Measurements from ENCODE around the gene SERPINA3. TPM values are rescaled to one million over a fixed set of nuclear protein-coding genes. Genes with fewer than 3 reads are reported as not detected.

The SERPINA3 gene
- total RNA-seq, 1 donor from 2014 or later = not detected

GRCh38 chr14:94592457-94592856 is 19.7 kb upstream of the SERPINA3 start:
- no peaks in the 10 kb centered on the region for H4K20me1 ChIP-seq (ENCODE audit: low read depth)
- DNase-seq (ENCODE audit: low spot score) = no peak
- no peaks in the 10 kb centered on the region for H3K27me3 ChIP-seq
- Mint-ChIP-seq H3K4me1 (peaks cover 23% of the 10 kb centered on the region), H3K27ac (no peak overlapping the region), H3K36me3 (peaks cover 2% of the 10 kb centered on the region), H3K9me3 (peaks cover 5% of the 10 kb centered on the region), H3K27me3 (ENCODE audit: insufficient read depth, low read depth) (peaks cover 6% of the 10 kb centered on the region), H3K4me3 (no peak overlapping the region)
- TF ChIP-seq EZH2phosphoT487 (IDR thresholded peaks at IDR 0.05) (no peak), CTCF (IDR thresholded peaks at IDR 0.05) (no peak), EZH2 (IDR thresholded peaks at IDR 0.05) (no peak)
- H3K4me1 ChIP-seq = no peaks in the 10 kb centered on the region
- H3K4me2 ChIP-seq = no peak overlapping the region
- H3K36me3 ChIP-seq = no peaks in the 10 kb centered on the region
- H3F3A ChIP-seq (ENCODE audit: low read depth) = no peaks in the 10 kb centered on the region
- no peak overlapping the region for H3K9ac ChIP-seq
- no peaks in the 10 kb centered on the region for H3K79me2 ChIP-seq (ENCODE audit: low read depth)
- H2AFZ ChIP-seq (replicated peaks) = no peak overlapping the region
- no peak overlapping the region for H3K27ac ChIP-seq
- no peak overlapping the region for H3K4me3 ChIP-seq
- no peaks in the 10 kb centered on the region for H3K9me3 ChIP-seq (ENCODE audit: low read depth)

- H3K9me3 Mint-ChIP-seq = peaks cover 5% of the 10 kb centered on the region
- no peak overlapping the region for H3K4me3 Mint-ChIP-seq
- H3K9ac ChIP-seq = no peak overlapping the region
- TF ChIP-seq EZH2 (IDR thresholded peaks at IDR 0.05) (no peak), CTCF (IDR thresholded peaks at IDR 0.05) (no peak), EZH2phosphoT487 (IDR thresholded peaks at IDR 0.05) (no peak)
- no peaks in the 10 kb centered on the region for H3K4me1 ChIP-seq
- peaks cover 23% of the 10 kb centered on the region for H3K4me1 Mint-ChIP-seq
- no peak overlapping the region for H3K4me2 ChIP-seq
- H3K4me3 ChIP-seq = no peak overlapping the region
- peak overlapping the region; percentile 19 for H3K27ac Mint-ChIP-seq
- DNase-seq (ENCODE audit: low spot score) = no peak
- no peaks in the 10 kb centered on the region for H3K27me3 ChIP-seq
- no peaks in the 10 kb centered on the region for H3K9me3 ChIP-seq (ENCODE audit: low read depth)
- peaks cover 4% of the 10 kb centered on the region for H3K27me3 Mint-ChIP-seq (ENCODE audit: insufficient read depth, low read depth)
- H3K27ac ChIP-seq = no peak overlapping the region
- no peaks in the 10 kb centered on the region for H3K36me3 ChIP-seq
- peaks cover 2% of the 10 kb centered on the region for H3K36me3 Mint-ChIP-seq
- H4K20me1 ChIP-seq (ENCODE audit: low read depth) = no peaks in the 10 kb centered on the region
- H2AFZ ChIP-seq (replicated peaks) = no peak overlapping the region
- no peaks in the 10 kb centered on the region for H3F3A ChIP-seq (ENCODE audit: low read depth)
- H3K79me2 ChIP-seq (ENCODE audit: low read depth) = no peaks in the 10 kb centered on the region
Observed at GRCh38 chr14:94593376-94593748, 18.8 kb upstream of the SERPINA3 start.

- Histone ChIP-seq H3K27ac (no peak overlapping the region), H3K4me3 (no peak overlapping the region), H3K9ac (no peak overlapping the region), H3K27me3 (no peaks in the 10 kb centered on the region), H3F3A (ENCODE audit: low read depth) (no peaks in the 10 kb centered on the region), H2AFZ (replicated peaks) (no peak overlapping the region), H3K9me3 (ENCODE audit: low read depth) (no peaks in the 10 kb centered on the region), H3K79me2 (ENCODE audit: low read depth) (no peaks in the 10 kb centered on the region), H3K36me3 (no peaks in the 10 kb centered on the region), H3K4me1 (no peaks in the 10 kb centered on the region), H4K20me1 (ENCODE audit: low read depth) (no peaks in the 10 kb centered on the region), H3K4me2 (no peak overlapping the region)
- DNase-seq (ENCODE audit: low spot score) = no peak
- TF ChIP-seq EZH2phosphoT487 (IDR thresholded peaks at IDR 0.05) = no peak
- TF ChIP-seq EZH2 (IDR thresholded peaks at IDR 0.05) = no peak
- TF ChIP-seq CTCF (IDR thresholded peaks at IDR 0.05) = no peak
- peaks cover 5% of the 10 kb centered on the region for H3K9me3 Mint-ChIP-seq
- H3K4me1 Mint-ChIP-seq = peaks cover 28% of the 10 kb centered on the region
- peaks cover 2% of the 10 kb centered on the region for H3K36me3 Mint-ChIP-seq
- peaks cover 3% of the 10 kb centered on the region for H3K27me3 Mint-ChIP-seq (ENCODE audit: insufficient read depth, low read depth)
- H3K27ac Mint-ChIP-seq = peak overlapping the region; percentile 64
- H3K4me3 Mint-ChIP-seq = no peak overlapping the region
Observed at GRCh38 chr14:94593749-94594431, 18.3 kb upstream of the SERPINA3 start.
